ENCODE results near the gene MTA1. TPM values are rescaled to one million over a fixed set of nuclear protein-coding genes. Genes with fewer than 3 reads are reported as not detected.

MTA1 gene
- total RNA-seq, 1 donor from 2014 or later: 129 TPM

- intact Hi-C loops (cut with micrococcal nuclease): no loop called here
Observed at GRCh38 chr14:105458571-105458970, 38.9 kb downstream of the MTA1 start.

GRCh38 chr14:105460116-105460515, 40.5 kb downstream of the MTA1 start:
- intact Hi-C loops (cut with micrococcal nuclease): no loop called here

GRCh38 chr14:105460616-105461015, 41.0 kb downstream of the MTA1 start:
- intact Hi-C loops (cut with micrococcal nuclease): no loop called here

- intact Hi-C loops (cut with micrococcal nuclease): no loop called here
Observed at GRCh38 chr14:105461903-105462302, 42.3 kb downstream of the MTA1 start.

- intact Hi-C loops (cut with micrococcal nuclease): no loop called here
Observed at GRCh38 chr14:105464501-105464900, 44.9 kb downstream of the MTA1 start.

- intact Hi-C loops (cut with micrococcal nuclease): no loop called here
Observed at GRCh38 chr14:105465209-105466031, 45.8 kb downstream of the MTA1 start.

GRCh38 chr14:105466531-105467248, 47.1 kb downstream of the MTA1 start:
- intact Hi-C loops (cut with micrococcal nuclease): no loop called here

- intact Hi-C loops (cut with micrococcal nuclease): no loop called here
Observed at GRCh38 chr14:105467249-105467941, 47.8 kb downstream of the MTA1 start.

GRCh38 chr14:105467942-105468471, 48.4 kb downstream of the MTA1 start:
- intact Hi-C loops (cut with micrococcal nuclease): no loop called here

GRCh38 chr14:105468621-105469241, 49.1 kb downstream of the MTA1 start:
- intact Hi-C loops (cut with micrococcal nuclease): no loop called here

GRCh38 chr14:105469456-105470349, 50.1 kb downstream of the MTA1 start:
- intact Hi-C loops (cut with micrococcal nuclease): no loop called here

GRCh38 chr14:105470350-105471296, 51.0 kb downstream of the MTA1 start:
- intact Hi-C loops (cut with micrococcal nuclease): no loop called here

- intact Hi-C loops (cut with micrococcal nuclease): no loop called here
Observed at GRCh38 chr14:105471297-105471821, 51.7 kb downstream of the MTA1 start.

GRCh38 chr14:105471823-105472485, 52.3 kb downstream of the MTA1 start:
- intact Hi-C loops (cut with micrococcal nuclease): no loop called here

GRCh38 chr14:105472486-105472991, 52.9 kb downstream of the MTA1 start:
- intact Hi-C loops (cut with micrococcal nuclease): no loop called here

- intact Hi-C loops (cut with micrococcal nuclease): no loop called here
Observed at GRCh38 chr14:105473033-105473676, 53.5 kb downstream of the MTA1 start.

GRCh38 chr14:105473677-105474482, 54.3 kb downstream of the MTA1 start:
- intact Hi-C loops (cut with micrococcal nuclease): loop anchor here (1.0 to 2.0 kb wide), 2 partner anchors 17 to 59 kb away; partner anchors contain the start of gene TEDC1
